ENCODE results near the gene APOL3. TPM values are rescaled to one million over a fixed set of nuclear protein-coding genes. Genes with fewer than 3 reads are reported as not detected.
"Not testable (repeated sequence)": the region's sequence is repeated elsewhere in the genome, so short reads cannot be mapped to it uniquely, and the experiment has no call there.

Gene APOL3
- total RNA-seq, 1 donor from 2014 or later, result 52.4 TPM

DNA sequence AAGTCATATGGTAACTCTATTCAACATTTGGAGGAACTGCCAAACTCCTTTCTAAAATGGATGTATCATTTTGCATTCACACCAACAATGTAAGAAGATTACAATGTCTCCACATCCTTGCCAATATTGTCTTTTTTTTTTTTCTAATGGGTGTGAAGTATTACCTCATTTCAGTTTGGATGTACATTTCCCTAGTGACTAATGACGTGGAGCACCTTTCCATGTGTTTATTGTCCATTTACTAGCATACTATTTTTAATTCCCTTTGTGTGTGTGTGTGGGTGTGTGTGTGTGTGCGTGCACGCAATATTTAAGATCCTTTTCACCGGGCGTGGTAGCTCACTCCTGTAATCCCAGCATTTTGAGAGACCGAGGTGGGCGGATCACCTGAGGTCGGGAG, 62.7 kb downstream of the APOL3 start:
- intact Hi-C loops (cut with micrococcal nuclease), result no loop called here
- Mint-ChIP-seq H3K4me3 (no peak overlapping the region), H3K27me3 (ENCODE audit: insufficient read depth) (peaks cover 8% of the 10 kb centered on the region), H3K4me1 (ENCODE audit: low read depth) (no peaks in the 10 kb centered on the region), H3K36me3 (ENCODE audit: low read depth) (no peaks in the 10 kb centered on the region), H3K9me3 (no peaks in the 10 kb centered on the region), H3K27ac (no peak overlapping the region)
- no peak for DNase-seq (ENCODE audit: low spot score)

DNA sequence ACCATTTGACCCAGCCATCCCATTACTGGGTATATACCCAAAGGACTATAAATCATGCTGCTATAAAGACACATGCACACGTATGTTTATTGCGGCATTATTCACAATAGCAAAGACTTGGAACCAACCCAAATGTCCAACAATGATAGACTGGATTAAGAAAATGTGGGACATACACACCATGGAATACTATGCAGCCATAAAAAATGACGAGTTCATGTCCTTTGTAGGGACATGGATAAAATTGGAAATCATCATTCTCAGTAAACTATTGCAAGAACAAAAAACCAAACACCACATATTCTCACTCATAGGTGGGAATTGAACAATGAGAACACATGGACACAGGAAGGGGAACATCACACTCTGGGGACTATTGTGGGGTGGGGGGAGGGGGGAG, 69.8 kb downstream of the APOL3 start:
- H3K27ac Mint-ChIP-seq; H3K4me1 Mint-ChIP-seq (ENCODE audit: low read depth); H3K36me3 Mint-ChIP-seq (ENCODE audit: low read depth); H3K4me3 Mint-ChIP-seq; H3K27me3 Mint-ChIP-seq (ENCODE audit: insufficient read depth); intact Hi-C loops (cut with micrococcal nuclease); H3K9me3 Mint-ChIP-seq; DNase-seq (ENCODE audit: low spot score): not testable (repeated sequence)

Other genes with a start within 250 kb of the APOL3 start
- 3.7 and 3.8 TPM in 2 replicates for gene RBFOX2, start 131.9 kb downstream of the APOL3 start, total RNA-seq
- 0.18 TPM in 1 of 2 replicates, not detected in the other for gene APOL4, start 41.1 kb upstream of the APOL3 start, total RNA-seq
- gene APOL2, start 78.8 kb upstream of the APOL3 start, total RNA-seq, result 54.4 and 62.2 TPM in 2 replicates
- 36.7 and 37.1 TPM in 2 replicates for gene APOL1, start 92.4 kb upstream of the APOL3 start, total RNA-seq
- gene MYH9, start 227.2 kb upstream of the APOL3 start, total RNA-seq, result 618 and 639 TPM in 2 replicates

Measured in activated T-helper 1 cell treated with anti-CD3 and anti-CD28 coated beads, Interleukin-12 subunit alpha, Interleukin-12 subunit beta, Interleukin-2, Interleukin-4 antibody, amounts not matched to agents 30 ng/mL and 10 ng/mL and 1 ng/mL, durations not matched to agents 14 hours and 24 hours and 36 hours (primary cell).